ENCODE measurements around the gene MED23.

Gene MED23

DNA sequence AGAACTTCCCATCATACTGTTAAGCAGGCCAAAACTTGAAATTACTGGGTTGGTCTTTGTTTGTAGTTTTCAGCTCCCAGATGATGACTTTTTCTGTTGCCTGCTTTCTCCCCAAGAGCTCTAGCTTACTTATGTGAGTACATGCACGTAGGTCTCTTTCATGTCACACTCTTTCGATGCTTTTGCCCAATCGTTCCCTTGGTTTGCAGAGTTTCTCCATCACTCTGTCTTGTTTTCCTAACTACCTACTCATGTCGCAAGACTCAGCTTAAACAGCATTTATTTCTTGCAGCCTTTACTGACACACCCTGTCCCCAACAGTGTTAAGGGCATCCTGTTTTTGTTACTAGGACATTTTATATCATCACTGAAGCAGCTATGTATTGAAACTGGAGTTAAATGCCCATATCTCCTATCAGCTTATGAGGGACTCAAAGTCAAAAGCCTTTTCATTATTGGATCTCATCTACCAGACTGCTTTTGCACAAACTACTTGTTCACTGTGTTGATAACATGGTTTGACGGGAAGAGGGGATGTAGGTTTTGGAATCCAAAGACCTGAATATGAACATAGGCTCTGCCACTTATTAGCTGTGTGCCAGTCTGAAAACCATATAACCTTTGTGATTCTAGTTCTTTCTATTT, 52.1 kb downstream of the MED23 start:
- FAIRE-seq: no peak

DNA sequence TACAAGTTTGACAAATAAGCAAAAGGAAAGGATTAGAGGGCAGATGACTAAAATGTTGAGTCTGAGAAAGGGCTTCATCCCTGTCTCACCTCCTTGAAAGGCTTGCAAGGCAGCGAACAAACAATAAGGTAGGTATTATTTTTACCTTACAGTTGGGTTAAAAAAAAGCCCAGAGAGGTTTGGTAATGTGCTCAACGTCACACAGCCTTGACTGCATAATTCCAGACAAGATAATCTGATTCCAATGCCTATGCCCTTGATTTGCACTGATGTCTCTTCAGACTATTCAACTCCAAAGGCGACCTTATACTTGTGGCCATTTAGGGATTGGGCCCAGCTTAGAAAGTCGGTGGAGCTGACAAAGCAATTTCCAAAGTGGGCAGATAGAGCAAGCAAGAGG, 53.4 kb downstream of the MED23 start:
- TF ChIP-seq, protein P1, sequence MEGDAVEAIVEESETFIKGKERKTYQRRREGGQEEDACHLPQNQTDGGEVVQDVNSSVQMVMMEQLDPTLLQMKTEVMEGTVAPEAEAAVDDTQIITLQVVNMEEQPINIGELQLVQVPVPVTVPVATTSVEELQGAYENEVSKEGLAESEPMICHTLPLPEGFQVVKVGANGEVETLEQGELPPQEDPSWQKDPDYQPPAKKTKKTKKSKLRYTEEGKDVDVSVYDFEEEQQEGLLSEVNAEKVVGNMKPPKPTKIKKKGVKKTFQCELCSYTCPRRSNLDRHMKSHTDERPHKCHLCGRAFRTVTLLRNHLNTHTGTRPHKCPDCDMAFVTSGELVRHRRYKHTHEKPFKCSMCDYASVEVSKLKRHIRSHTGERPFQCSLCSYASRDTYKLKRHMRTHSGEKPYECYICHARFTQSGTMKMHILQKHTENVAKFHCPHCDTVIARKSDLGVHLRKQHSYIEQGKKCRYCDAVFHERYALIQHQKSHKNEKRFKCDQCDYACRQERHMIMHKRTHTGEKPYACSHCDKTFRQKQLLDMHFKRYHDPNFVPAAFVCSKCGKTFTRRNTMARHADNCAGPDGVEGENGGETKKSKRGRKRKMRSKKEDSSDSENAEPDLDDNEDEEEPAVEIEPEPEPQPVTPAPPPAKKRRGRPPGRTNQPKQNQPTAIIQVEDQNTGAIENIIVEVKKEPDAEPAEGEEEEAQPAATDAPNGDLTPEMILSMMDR (IDR thresholded peaks at IDR 0.05; ENCODE audit: insufficient read depth, missing control alignments): no peak
- DNase-seq (ENCODE audit: insufficient read length, low spot score): no peak
- FAIRE-seq: no peak

More for the DNA sequence above, 52.1 kb downstream of the MED23 start:
- TF ChIP-seq, protein P1 (IDR thresholded peaks at IDR 0.05; ENCODE audit: insufficient read depth, missing control alignments): no peak
- no peak for DNase-seq (ENCODE audit: insufficient read length, low spot score)

DNA sequence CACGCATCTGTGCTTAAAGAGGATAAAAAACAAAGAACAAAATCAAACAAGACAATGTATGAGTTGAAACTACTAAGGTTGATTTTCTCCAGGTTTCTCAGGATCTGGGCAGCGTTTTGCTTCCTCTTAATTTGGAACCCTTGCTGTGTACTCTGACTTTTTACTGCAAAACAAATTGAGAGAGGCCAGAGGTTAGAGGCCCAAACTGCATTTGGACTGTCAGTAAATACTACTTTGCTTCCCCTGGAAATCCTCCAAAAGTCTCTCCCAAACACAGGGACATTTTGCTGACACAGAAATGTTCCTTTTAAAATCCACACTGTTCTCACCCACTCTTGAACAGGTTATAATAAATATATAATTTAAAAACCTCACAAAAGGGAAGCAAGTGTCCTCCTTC, 53.9 kb downstream of the MED23 start:
- TF ChIP-seq, protein P1 (IDR thresholded peaks at IDR 0.05; ENCODE audit: insufficient read depth, missing control alignments): no peak
- FAIRE-seq (no peak), DNase-seq (ENCODE audit: insufficient read length, low spot score) (no peak)

DNA sequence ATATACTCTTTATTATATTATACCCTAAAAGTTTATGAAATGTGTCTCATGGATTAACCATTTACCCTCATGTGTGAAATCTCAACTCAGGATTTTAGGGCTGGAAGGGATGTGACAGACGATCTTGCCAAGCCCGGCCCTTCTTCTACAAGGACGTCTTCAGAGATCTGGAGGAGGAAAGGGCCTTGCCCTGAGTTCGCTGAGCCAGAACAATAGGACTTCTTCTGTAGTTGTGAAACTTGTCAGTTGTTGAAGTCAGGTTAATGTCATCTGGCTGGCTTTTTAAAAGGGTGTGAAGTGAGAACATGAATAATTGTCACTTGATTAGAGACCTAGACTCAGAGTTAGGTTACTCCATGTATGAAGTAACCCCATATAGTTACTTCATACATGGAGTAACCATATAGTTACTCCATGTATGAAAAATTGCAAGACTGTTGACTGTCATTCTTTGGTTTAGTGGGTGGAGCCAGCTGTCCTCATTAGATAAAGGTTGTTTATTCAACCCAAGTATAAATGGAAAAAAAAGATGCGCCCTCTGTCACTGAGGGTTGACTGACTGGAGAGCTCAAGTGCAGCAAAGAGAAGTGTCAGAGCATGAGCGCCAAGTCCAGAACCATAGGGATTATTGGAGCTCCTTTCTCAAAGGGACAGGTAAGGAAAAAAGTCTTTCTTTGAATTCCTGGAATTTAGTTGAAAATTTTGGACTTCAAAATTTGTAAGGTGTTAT, 55.2 kb downstream of the MED23 start, which contains the start of gene ARG1:
Gene ARG1 (plus strand): TSS at position 541 of the 730 bp plus-strand sequence. CDS start 57 bp downstream, at position 598.
- TF ChIP-seq, protein P1 (IDR thresholded peaks at IDR 0.05; ENCODE audit: insufficient read depth, missing control alignments): no peak
- DNase-seq (ENCODE audit: insufficient read length, low spot score): no peak
- FAIRE-seq: no peak

DNA sequence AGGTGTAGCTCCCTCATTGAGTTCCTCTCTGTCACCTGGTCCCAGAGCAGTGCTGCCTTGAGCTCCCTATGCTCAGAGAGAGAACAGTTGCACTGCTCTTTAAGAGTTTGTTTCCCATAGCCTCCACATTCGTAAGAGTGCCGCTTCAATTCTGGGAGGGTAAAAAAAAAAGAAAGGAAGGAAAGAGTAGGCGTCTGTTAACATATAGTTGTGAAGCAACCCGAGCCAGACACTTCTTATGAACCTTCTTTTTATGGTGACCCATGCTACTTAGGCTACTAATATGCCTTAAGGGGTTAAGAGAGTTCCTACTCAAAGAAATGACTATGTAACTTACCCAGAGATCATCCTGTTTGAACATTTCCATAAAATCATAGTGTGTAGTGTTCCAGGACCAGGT, 59.3 kb downstream of the MED23 start:
- FAIRE-seq (no peak), DNase-seq (ENCODE audit: insufficient read length, low spot score) (no peak)
- TF ChIP-seq, protein P1 (IDR thresholded peaks at IDR 0.05; ENCODE audit: insufficient read depth, missing control alignments): no peak

DNA sequence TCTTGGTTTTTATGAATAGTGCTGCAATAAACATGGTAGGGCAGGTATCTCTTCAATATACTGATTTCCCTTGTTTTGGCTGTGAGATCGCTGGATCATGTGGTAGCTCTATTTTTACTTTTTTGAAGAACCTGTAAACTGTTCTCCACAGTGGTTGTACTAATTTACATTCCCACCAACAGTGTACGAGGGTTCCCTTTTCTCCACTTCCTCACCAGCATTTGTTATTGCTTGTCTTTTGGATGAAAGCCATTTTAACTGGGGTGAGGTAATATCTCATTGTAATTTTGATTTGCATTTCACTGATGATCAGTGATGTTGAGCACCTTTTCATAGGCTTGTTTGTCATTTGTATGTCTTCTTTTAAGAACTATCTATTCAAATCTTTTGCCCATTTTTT, 63.0 kb downstream of the MED23 start:
- TF ChIP-seq, protein P1 (IDR thresholded peaks at IDR 0.05; ENCODE audit: insufficient read depth, missing control alignments): no peak
- DNase-seq (ENCODE audit: insufficient read length, low spot score) (no peak), FAIRE-seq (no peak)
